Activated naive CD4-positive, alpha-beta T cell treated with anti-CD3 and anti-CD28 coated beads, Interleukin-2, amount 50 U/mL, for 24 hours (primary cell): Measurements from ENCODE around the gene SBF2.
A peak's percentile ranks its signal among the peaks of the same experiment; 100 is the strongest.

Experiments used
- H3K27ac Mint-ChIP-seq: one replicate; pipeline ENCODE4 v1.8.0; 2021; ENCODE audit warnings: mild to moderate bottlenecking, mixed read lengths
- H3K27me3 Mint-ChIP-seq: one replicate; pipeline ENCODE4 v1.8.0; 2021; ENCODE audit warnings: mixed read lengths
- H3K36me3 Mint-ChIP-seq: one replicate; pipeline ENCODE4 v1.8.0; 2021; ENCODE audit warnings: mixed read lengths
- H3K4me1 Mint-ChIP-seq: one replicate; pipeline ENCODE4 v1.8.0; 2021; ENCODE audit warnings: mixed read lengths
- H3K4me3 Mint-ChIP-seq: one replicate; pipeline ENCODE4 v1.8.0; 2021; ENCODE audit warnings: mild to moderate bottlenecking, mixed read lengths
- H3K9me3 Mint-ChIP-seq: one replicate; pipeline ENCODE4 v1.8.0; 2021; ENCODE audit warnings: mixed read lengths

Gene SBF2

DNA sequence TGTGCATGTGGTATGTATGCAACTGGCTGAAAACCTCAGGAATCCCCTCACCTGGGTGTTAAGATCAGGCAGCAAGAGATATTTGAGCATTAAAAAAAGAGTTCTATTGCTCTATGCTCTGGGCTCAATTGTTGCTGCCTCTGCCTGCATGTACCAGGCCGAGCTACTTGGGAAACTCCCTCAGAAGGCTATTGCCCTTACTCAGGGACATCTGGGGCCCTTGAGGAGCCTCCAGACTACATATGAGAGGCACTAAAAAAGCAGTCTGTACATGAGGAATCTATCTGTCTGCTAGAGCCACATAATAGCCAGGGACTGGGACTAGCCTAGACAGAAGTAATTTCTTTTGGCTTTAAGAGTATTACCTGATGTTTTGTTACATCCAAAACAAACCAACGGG is 510.0 kb downstream of the SBF2 start:
- Mint-ChIP-seq H3K9me3 (no peaks in the 10 kb centered on the region), H3K27ac (no peak overlapping the region), H3K27me3 (no peaks in the 10 kb centered on the region), H3K4me3 (no peak overlapping the region), H3K4me1 (no peaks in the 10 kb centered on the region), H3K36me3 (peaks cover 15% of the 10 kb centered on the region)

DNA sequence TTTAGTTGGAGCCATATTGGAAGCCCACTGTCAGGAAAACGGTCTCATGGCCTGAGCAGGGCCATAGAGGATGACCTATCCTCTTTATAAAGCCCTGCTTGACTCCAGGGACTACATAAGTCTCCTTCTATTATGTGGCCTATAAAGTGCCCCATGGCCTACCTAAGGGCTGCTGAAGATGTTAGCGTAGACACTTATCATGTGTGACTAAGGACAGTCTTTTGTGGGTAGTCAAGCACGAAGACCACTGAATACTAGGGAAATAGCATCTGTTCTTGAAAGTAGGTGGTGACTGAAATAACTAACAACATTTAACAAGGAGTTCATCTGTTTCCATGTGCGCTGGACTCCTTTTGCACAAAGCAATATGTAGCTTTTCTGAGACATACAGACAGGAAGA is 513.1 kb downstream of the SBF2 start:
- no peaks in the 10 kb centered on the region for H3K4me1 Mint-ChIP-seq
- no peak overlapping the region for H3K4me3 Mint-ChIP-seq
- H3K9me3 Mint-ChIP-seq, result no peaks in the 10 kb centered on the region
- H3K27ac Mint-ChIP-seq, result no peak overlapping the region
- H3K27me3 Mint-ChIP-seq, result no peaks in the 10 kb centered on the region
- H3K36me3 Mint-ChIP-seq, result peaks cover 13% of the 10 kb centered on the region

DNA sequence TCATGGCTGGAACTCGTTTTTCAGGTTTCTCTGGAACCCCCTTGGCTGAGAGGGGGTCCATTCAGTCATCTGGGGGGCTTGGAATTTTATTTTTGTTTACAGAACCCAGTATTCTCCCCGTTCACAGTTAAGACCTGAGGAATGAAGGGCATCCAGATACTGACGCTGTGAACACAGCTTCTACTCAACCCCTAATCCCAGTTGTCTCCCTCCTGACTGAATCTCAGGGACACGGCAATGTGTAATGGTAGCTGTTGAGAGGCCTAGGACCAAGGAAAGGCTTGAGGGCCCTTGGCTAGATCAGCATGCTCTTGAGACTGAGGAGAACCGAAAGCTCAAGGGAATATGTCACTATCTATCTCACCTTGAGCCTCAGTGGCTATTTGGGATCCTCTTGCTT is 516.5 kb downstream of the SBF2 start:
- Mint-ChIP-seq H3K27me3 (no peaks in the 10 kb centered on the region), H3K4me1 (no peaks in the 10 kb centered on the region), H3K27ac (no peak overlapping the region), H3K9me3 (no peaks in the 10 kb centered on the region), H3K4me3 (no peak overlapping the region), H3K36me3 (peaks cover 13% of the 10 kb centered on the region)

DNA sequence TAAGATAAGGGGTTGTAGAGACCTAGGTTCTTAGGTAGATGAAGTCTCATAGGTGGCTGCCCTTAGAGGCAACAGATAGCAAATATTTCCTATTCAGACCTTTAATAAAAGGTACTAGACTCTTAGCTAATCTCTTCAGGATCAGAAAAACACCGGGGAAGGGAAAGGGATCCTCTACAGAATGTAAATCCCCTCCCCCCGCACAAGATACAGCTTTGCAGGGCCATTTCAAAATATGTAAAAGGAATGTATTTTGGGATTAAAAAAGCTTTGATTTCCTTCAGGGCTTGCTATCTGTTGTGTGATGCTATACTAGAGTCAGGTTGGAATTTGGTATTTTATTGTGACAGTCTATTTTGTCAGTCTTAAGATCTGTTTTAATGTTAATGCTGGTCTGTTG is 517.0 kb downstream of the SBF2 start:
- H3K9me3 Mint-ChIP-seq, result no peaks in the 10 kb centered on the region
- no peaks in the 10 kb centered on the region for H3K4me1 Mint-ChIP-seq
- H3K36me3 Mint-ChIP-seq, result peaks cover 11% of the 10 kb centered on the region
- no peaks in the 10 kb centered on the region for H3K27me3 Mint-ChIP-seq
- H3K4me3 Mint-ChIP-seq, result no peak overlapping the region
- H3K27ac Mint-ChIP-seq, result no peak overlapping the region

DNA sequence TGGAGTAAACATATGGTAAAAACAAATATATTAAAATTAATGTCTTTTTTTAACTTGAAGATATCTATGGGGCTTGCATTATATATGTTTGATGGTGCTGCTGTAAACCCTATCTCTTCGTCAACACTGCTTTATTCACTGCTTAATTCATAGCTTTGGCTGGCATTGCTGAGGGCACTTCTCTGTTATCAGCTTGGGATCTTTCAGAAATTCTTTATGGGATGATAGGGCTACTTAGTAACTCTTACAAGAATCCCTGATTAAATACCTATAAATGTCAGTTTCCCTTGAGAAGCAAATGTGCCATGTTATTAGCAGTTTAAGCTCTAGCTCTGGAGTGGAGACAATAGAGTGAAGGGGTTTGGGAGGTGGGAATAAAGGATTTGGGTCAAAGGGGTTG is 517.8 kb downstream of the SBF2 start:
- no peaks in the 10 kb centered on the region for H3K4me1 Mint-ChIP-seq
- H3K36me3 Mint-ChIP-seq, result peaks cover 8% of the 10 kb centered on the region
- no peaks in the 10 kb centered on the region for H3K27me3 Mint-ChIP-seq
- no peak overlapping the region for H3K27ac Mint-ChIP-seq
- H3K4me3 Mint-ChIP-seq, result no peak overlapping the region
- no peaks in the 10 kb centered on the region for H3K9me3 Mint-ChIP-seq

DNA sequence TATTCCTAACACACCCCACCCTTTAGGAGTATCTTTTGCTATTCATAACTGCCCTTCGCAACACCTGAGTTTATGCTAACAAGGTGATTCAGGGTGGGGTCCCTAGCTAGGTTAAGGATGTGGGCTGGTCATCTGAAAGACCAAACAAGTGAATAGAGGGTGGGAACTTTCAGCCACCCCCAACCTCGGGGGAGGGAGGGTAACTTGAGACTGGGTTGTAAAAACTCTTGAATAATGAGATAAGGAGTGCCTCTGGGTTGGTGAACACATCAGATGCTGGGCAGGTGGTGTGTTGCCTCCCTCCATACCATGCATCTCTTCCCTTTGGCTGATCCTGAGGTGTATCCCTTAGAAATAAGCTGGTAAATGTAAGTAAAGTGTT is 518.6 kb downstream of the SBF2 start:
- H3K36me3 Mint-ChIP-seq, result peaks cover 3% of the 10 kb centered on the region
- no peak overlapping the region for H3K4me3 Mint-ChIP-seq
- no peaks in the 10 kb centered on the region for H3K27me3 Mint-ChIP-seq
- H3K4me1 Mint-ChIP-seq, result no peaks in the 10 kb centered on the region
- H3K9me3 Mint-ChIP-seq, result no peaks in the 10 kb centered on the region
- no peak overlapping the region for H3K27ac Mint-ChIP-seq

DNA sequence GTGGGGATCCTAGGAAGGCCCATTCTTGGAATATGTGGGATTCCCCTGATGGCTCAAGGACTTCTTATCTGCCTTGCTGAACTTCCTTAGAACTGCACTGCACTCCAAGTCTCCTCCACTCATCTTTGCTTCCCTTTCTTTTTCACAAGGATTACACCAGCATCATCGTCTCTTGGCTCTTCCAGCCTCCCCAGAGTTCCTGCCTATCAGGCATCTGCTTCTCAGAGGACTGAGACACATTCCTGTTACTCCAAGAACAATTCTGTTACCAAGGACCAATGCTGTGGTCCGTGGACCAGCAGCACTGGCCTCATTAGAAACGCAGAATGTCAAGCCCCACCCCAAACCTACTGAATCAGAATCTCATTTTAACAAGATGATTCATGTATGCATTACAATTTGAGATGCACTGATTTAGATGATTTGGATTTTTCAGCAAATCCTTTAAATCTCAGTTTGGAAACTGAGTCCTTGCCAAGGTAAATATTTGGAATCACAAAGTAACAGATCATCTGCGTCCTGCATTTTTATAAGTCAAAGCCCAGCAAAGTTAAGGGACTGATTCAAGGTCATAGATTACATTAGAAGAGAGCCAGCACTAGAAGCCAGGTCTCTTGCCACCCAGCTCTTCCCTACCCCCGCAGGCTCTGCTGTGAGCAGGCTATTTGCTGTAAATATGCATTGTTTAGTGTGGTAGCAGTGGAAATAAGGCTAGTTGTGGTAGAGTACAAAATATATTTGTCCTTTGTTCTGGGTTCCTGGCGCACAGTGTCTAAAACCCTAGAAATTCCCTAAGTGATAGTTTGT is 519.2 kb downstream of the SBF2 start:
- no peak overlapping the region for H3K4me3 Mint-ChIP-seq
- H3K27ac Mint-ChIP-seq, result no peak overlapping the region
- no peaks in the 10 kb centered on the region for H3K4me1 Mint-ChIP-seq
- peaks cover 2% of the 10 kb centered on the region for H3K36me3 Mint-ChIP-seq
- no peaks in the 10 kb centered on the region for H3K9me3 Mint-ChIP-seq
- H3K27me3 Mint-ChIP-seq, result no peaks in the 10 kb centered on the region

DNA sequence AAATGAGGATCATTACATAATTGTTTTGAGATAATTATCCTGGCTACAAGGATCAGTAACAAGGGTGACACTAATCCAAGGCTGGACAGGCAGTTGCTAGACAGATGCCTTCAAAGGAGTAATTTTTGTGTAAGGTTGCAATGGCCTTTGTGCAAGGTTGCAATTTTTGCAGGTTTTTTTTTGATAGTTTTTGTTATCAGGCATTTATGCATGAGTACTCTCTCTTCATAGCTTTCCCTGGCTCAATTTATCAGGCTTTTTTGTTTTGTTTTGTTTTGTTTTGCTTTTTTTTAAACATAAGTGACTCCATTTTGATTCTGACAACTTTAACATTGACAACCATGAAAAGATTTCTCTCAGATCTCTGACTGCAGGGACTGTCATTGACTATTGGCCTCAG is 519.9 kb downstream of the SBF2 start:
- Mint-ChIP-seq H3K27me3 (no peaks in the 10 kb centered on the region), H3K36me3 (peaks cover 2% of the 10 kb centered on the region), H3K4me1 (no peaks in the 10 kb centered on the region), H3K4me3 (no peak overlapping the region), H3K9me3 (no peaks in the 10 kb centered on the region), H3K27ac (no peak overlapping the region)

DNA sequence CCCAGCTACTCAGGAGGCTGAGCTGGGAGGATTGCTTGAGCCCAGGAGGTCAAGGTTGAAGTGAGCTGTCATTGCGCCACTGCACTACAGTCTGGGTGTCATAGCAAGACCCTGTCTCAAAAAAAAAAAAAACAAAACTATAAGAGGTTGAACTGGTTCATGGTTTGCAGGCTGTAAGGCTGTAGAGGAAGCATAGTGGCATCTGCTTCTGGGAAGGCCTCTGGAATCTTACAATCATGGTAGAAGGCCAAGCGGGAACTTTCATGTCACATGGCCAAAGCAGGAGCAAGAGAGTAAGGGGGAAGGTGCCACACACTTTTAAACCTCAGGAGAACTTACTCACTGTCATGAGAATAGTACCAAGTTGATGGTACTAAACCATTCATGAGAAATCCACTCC is 520.5 kb downstream of the SBF2 start:
- Mint-ChIP-seq H3K9me3 (no peaks in the 10 kb centered on the region), H3K27ac (no peak overlapping the region), H3K4me1 (no peaks in the 10 kb centered on the region), H3K27me3 (no peaks in the 10 kb centered on the region), H3K4me3 (no peak overlapping the region), H3K36me3 (peaks cover 2% of the 10 kb centered on the region)

DNA sequence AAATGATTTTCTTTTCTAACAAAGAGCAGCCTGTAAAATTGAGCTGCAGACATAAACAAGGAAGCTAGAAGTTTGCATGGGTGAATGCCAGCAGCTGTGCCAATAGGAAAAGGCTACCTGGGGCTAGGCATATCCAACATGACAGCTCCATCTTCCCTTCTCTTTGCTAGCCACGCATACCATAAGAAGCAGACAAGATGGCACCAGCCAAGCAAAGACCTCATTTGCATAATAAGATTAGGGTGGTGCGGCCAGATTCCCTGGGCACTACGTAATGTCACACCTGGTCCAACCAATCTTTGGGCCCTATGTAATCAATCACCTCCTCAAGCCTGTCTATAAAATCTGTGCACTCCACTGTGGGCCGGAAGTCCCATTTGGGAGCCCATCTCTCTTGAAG is 521.8 kb downstream of the SBF2 start:
- Mint-ChIP-seq H3K4me3 (no peak overlapping the region), H3K9me3 (no peaks in the 10 kb centered on the region), H3K27ac (no peak overlapping the region), H3K4me1 (no peaks in the 10 kb centered on the region), H3K36me3 (peaks cover 2% of the 10 kb centered on the region), H3K27me3 (no peaks in the 10 kb centered on the region)

DNA sequence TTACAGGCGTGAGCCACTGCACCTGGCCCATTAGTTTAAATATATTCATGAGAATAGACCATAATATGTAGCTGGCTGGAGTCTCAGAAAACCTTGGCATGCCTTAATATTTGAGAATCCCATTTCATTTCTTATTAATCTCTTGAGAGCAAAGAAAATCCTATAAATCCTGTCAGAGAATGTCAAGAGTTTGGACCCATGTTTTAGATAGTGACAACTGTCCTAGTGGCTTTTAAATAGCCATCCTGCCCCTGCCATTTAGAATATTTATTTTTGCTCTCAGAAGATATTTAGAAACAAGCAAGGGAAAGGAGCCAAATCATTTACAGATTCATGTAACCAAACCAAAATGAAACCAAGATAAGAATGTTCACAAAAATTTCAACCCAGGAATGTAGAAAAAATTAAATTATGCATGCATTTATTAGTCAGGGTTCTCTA is 522.9 kb downstream of the SBF2 start:
- Mint-ChIP-seq H3K36me3 (peaks cover 2% of the 10 kb centered on the region), H3K27me3 (no peaks in the 10 kb centered on the region), H3K4me3 (no peak overlapping the region)

DNA sequence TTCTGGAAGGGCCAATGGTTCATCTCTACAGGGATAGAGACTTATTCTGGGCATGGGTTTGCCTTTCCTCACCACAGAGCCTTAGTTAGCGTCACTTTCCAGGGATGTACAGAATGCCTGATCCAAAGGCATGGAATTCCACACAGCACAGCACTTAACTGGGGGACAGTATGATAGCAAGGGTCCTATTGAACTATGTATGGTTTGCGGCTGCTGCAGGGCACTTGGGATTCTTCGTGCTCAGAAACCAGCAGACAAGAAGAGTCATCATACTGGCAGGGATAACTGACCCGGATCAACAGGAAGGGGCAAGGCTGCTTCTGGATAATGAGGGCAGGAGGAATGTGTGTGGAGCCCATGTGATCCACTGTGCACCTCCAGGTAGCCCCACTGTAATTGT is 524.4 kb downstream of the SBF2 start:
- Mint-ChIP-seq H3K4me1 (no peaks in the 10 kb centered on the region), H3K27ac (no peak overlapping the region), H3K4me3 (no peak overlapping the region), H3K27me3 (no peaks in the 10 kb centered on the region), H3K9me3 (no peaks in the 10 kb centered on the region), H3K36me3 (peaks cover 4% of the 10 kb centered on the region)

More for the DNA sequence above, 522.9 kb downstream of the SBF2 start:
- Mint-ChIP-seq H3K27ac (no peak overlapping the region), H3K9me3 (no peaks in the 10 kb centered on the region), H3K4me1 (no peaks in the 10 kb centered on the region)

DNA sequence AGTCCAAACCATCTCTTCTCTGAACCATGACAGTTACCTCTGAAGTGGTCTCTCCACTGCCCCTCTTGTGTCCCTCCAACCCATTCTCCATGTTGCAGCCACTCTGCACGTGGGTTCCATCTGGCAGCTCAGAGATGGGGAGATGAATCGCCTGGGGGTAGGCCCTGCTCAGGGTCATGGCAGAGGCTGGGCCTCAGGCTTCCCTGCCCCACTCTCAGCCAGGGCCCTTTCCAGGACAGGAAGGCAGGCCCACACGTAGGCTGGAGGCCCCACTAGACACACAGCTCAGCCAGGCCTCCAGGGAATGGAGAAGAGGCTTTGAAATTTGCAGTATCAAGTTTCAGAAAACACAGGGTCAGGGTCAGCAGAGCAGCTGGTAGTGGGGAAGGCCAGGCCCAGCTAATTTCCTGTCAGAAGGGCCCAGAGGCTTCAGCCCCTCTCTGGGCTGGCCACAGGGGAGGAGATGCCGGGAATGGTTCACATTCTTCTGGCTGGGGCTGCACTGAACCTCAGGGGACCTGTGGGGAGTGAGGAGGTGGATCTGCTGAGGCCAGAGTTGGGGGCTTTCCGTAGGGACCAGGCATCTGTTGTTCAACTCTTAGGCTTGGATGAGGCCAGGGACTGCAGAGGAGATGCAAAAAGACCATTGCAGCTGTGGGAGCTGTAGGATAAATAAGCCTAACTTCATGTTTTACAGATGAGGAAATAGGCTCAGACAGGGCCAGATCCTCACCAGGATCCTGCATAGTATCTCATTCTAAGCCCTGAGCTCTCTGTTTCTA is 528.5 kb downstream of the SBF2 start:
- H3K27me3 Mint-ChIP-seq, result no peaks in the 10 kb centered on the region
- H3K4me3 Mint-ChIP-seq, result no peak overlapping the region
- peaks cover 1% of the 10 kb centered on the region for H3K36me3 Mint-ChIP-seq
- no peaks in the 10 kb centered on the region for H3K9me3 Mint-ChIP-seq
- H3K27ac Mint-ChIP-seq, result no peak overlapping the region
- peaks cover 14% of the 10 kb centered on the region for H3K4me1 Mint-ChIP-seq

DNA sequence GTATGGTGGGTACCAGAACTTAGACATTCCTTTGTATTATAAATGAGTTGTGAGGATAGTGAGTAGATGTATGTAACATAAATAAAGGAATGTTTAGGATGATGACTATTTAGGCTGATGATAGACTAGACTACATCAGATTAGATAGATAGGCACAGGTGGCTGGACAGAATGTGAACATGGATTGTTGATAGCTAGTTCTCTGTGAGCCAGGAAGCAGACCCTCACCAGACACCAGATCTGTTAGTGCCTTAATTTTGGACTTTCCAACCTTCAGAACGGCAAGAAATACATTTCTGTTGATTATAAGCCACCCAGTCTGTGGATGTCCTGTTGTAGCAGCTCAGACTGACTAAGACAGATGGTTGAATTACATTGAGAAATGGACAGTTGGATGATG is 530.7 kb downstream of the SBF2 start:
- Mint-ChIP-seq H3K27ac (no peak overlapping the region), H3K36me3 (peaks cover 1% of the 10 kb centered on the region), H3K27me3 (no peaks in the 10 kb centered on the region), H3K9me3 (no peaks in the 10 kb centered on the region), H3K4me3 (no peak overlapping the region), H3K4me1 (peaks cover 31% of the 10 kb centered on the region)

DNA sequence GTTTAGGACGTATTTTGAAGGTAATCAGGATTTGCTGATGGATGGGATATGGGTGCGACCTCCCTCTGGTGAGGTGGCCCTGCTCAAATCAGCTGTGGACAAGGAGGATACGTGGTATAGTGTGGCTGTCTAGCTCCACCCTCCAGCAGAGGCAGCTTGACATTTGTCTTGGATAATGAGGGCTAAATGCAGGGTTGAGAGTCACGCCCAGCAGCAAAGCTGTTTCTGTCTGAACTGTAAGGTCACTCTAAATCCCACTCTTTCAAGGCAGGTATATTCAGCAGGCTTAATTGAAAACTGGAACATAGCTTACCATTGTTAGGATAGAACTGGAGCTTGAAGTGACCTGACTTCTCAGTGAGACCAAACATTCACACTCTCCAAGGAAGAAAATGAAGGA is 531.5 kb downstream of the SBF2 start:
- H3K4me3 Mint-ChIP-seq, result no peak overlapping the region
- peaks cover 1% of the 10 kb centered on the region for H3K36me3 Mint-ChIP-seq
- H3K4me1 Mint-ChIP-seq, result peaks cover 35% of the 10 kb centered on the region
- peak overlapping the region; percentile 10 for H3K27ac Mint-ChIP-seq
- no peaks in the 10 kb centered on the region for H3K9me3 Mint-ChIP-seq
- no peaks in the 10 kb centered on the region for H3K27me3 Mint-ChIP-seq

DNA sequence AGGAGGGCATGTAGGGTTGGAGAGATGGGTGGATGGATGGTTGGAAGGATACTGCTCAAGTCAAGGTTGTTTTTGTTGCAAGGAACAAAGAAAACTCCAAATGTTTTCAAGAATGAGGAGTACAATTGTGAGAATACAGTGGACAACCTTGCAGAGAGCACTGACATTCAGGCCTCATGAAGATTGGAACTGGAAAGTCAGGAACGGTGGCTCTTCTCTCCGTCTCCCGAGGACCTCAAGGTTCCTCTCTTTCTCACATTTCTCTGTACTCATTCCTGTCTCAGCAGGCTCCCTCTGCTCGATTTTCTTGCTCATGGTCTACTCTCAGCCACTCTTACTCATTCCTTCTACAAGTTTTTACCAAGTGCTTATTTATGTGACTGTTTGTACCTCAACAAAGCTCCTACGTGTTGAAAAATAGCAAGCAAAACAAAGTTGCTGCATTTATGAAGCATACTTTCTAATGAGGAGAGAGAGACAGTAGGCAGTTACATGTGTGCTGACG is 532.5 kb downstream of the SBF2 start:
- H3K27ac Mint-ChIP-seq, result no peak overlapping the region
- no peaks in the 10 kb centered on the region for H3K9me3 Mint-ChIP-seq
- no peaks in the 10 kb centered on the region for H3K27me3 Mint-ChIP-seq
- peaks cover 35% of the 10 kb centered on the region for H3K4me1 Mint-ChIP-seq
- H3K36me3 Mint-ChIP-seq, result peaks cover 1% of the 10 kb centered on the region
- H3K4me3 Mint-ChIP-seq, result no peak overlapping the region
